Activated T-helper 1 cell treated with Interleukin-2 at 50 U/mL for 16 hours (primary cell): Measurements from ENCODE around the gene SIPA1L2.

Source experiments
- DNase-seq: peaks from one replicate; pipeline ENCODE4 v3.0.0-alpha.2; 2020; ENCODE audit warnings: low read depth

SIPA1L2 gene

DNA sequence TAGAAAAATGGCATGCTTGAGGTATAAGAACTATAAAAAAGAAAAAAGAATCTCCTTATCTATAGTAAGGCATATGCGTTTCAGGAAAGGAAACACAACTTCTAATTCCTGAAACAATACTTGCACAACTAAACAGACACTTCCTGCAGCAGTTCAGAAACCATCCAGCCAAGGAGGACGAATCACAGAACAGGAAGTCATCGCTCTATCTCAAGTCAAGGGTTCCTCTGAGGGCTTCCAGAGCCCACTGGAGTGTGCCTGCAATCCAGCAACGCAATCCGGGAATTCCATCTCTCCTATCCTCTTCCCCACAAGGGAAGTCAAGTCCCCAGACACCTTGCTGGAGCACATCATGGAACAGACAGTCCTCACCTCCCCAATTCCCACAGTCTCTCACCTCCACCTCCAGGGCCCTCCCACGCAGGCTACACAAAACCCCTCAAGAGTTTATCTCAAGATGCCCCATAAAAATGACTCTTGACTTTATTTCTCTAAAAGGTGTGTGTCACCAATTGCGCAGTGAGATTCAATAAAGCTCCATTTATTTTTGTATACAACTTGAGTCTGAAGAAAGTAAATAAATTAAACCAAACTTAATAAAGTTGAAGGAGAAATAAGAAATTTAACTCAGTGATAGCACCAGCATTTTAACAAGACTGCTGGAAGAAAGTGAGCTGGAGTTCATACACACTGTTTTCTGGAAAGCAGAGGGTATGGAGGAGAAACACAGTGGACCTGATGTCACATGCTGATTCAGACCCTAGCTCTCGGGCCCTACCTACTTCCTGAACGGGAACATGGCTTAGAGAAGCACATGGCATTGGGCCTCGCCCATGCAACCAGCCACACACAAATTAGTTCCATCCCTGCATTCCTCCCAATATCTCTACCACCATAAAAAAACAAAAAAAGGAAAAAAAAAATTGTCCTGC, 39.9 kb downstream of the SIPA1L2 start:
- DNase-seq: no peak

- DNase-seq: no peak
Observed at GRCh38 chr1:232589111-232589811, 40.7 kb downstream of the SIPA1L2 start.

DNA sequence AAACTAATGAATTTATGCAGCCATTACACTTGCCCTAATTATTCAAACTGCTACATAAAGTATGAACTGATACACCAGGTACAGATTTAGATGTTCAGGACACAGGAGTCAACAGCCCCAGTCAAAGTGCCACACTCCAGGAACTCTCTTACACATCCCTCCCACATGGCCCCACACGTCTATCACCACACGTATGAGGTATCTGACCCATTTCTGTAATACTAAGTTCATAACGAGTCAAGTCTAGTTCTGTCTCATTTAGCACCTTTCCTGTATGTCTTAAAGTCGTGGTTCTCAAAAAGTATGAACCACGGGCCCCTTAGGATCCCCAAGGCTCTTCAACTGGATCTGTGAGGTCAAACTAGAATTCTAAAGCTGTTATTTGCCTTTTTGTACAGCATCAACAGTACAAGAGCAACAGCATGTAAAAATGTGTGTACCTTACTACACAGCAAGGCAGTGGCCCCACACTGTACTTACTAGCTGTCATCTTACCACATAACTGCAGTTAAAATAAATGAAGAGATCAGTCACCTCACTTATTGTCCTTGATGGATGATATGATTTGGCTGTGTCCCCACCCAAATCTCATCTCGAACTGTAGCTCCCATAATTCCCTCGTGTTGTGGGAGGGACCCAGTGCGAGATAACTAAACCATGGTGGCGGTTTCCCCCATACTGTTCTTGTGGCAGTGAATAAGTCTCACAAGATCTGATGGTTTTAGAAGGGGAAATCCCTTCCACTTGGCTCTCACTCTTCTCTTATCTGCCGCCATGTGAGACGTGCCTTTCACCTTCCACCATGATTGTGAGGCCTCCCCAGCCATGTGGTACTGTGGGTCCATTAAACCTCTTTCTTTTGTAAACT, 42.6 kb downstream of the SIPA1L2 start:
- DNase-seq: no peak

DNA sequence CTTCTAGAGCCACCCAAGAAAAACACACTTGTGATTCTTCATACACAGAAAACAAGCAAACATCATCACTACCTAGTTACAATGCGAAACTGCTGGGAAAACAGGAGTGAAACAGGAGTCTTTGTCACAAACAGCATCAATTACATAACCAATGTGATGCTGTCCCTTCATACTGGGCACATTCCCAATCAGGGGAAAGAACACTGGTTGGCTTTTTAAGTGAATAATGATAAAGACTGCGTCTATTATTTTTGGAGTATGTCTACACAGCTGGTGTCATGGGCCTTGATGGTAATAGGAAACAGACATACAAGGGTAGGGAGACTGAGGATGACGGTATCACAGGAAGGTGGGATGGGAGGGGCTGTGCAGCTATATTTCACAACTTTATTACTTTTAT, 43.3 kb downstream of the SIPA1L2 start:
- no peak for DNase-seq

DNA sequence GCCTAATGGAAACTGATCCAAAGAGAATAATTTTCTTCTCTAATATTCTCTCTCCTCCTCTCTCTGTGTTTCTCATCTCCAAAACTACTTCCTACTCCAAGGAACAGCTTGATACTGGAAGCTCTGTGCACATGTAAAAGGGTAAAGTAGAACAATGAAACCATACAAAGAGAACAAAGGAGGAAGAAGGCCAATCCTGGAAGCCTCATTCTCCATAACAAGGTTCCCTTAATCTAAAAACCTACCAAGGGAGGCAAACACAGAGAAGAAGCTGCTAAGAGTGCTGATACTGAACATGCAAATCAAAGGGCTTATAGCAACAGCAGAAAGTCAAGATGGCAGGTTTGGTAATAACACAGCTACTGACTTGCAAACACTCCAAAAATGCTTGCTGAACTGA, 44.4 kb downstream of the SIPA1L2 start:
- DNase-seq: no peak

GRCh38 chr1:232581932-232582331, 48.0 kb downstream of the SIPA1L2 start:
- no peak for DNase-seq
